HepG2 (cell line): ENCODE results near the gene CDY2A. TPM values are rescaled to one million over a fixed set of nuclear protein-coding genes. Genes with fewer than 3 reads are reported as not detected.
"Not testable (repeated sequence)": the region's sequence is repeated elsewhere in the genome, so short reads cannot be mapped to it uniquely, and the experiment has no call there.

Experiments
- ATAC-seq: fragments of 200-7000 bp; cut with Tn5 transposase; 3 replicates; pipeline ENCODE4 v1.9.1; 2020; ENCODE audit warnings: mild to moderate bottlenecking, moderate library complexity
- Bru-seq: library from RNA; stranded (reverse); fragments of 400-500 nt; gene quantifications from one replicate; lab custom pipeline; 2021; lab: Mats Ljungman, UMichigan
- BruChase-seq, 2 experiments: library from RNA; stranded (reverse); fragments of 400-500 nt; gene quantifications; one replicate each; lab custom pipeline; 2021; lab: Mats Ljungman, UMichigan
- BruUV-seq: library from RNA; stranded (reverse); fragments of 400-500 nt; replicated peaks from 2 replicates; lab custom pipeline; 2021; lab: Mats Ljungman, UMichigan
- CTCF ChIA-PET: fragments of 300-600 bp; formaldehyde crosslinking; extraction: SDS; loops from one replicate; lab custom pipeline; 2021; ENCODE audit warnings: low total read pairs, inconsistent platforms, low intra/inter-chr PET ratio; lab: Yijun Ruan, JAX
- POLR2A ChIA-PET: fragments of 350-600 bp; sonication (Branson Sonifier 250); formaldehyde crosslinking; loops from one replicate; lab custom pipeline; 2020; ENCODE audit warnings: antibody characterized with exemption, inconsistent platforms; lab: Yijun Ruan, JAX
- DNase-seq: peaks from one replicate; pipeline ENCODE4 v3.0.0-alpha.2; 2015; ENCODE audit warnings: low spot score
- FAIRE-seq: peaks from 3 replicates; lab custom pipeline; 2011; peaks lifted over from hg19 to GRCh38; lab: Jason Lieb, UNC
- H2AFZ ChIP-seq: one replicate; pipeline ENCODE4 v1.6.1; 2011; ENCODE audit warnings: low read length, inconsistent platforms
- H3K27ac ChIP-seq: fragments of 300-600 bp; 3 replicates; pipeline ENCODE4 v1.8.0; 2011; ENCODE audit warnings: mixed run types, mild to moderate bottlenecking, mixed read lengths, low read length, inconsistent platforms; ENCODE audit not compliant: insufficient read depth; ENCODE audit errors: extremely low read length
- H3K27me3 ChIP-seq, 2 experiments: fragments of 200-600 bp in 1 of 2; 2 replicates in 1 of 2; 3 replicates in 1 of 2; pipeline versions ENCODE4 v1.6.0 to v1.8.0; 2011; ENCODE audit warnings: low read length in 2 of 2, mild to moderate bottlenecking in 2 of 2, moderate library complexity in 2 of 2, inconsistent platforms in 1 of 2; ENCODE audit not compliant: insufficient read depth in 2 of 2, control insufficient read depth in 1 of 2
- H3K36me3 ChIP-seq, 2 experiments: fragments of 200-600 bp in 1 of 2; replicated peaks in 1 of 2; 2 replicates in 1 of 2; 3 replicates in 1 of 2; pipeline versions ENCODE4 v1.5.1 to v1.8.0; 2011; ENCODE audit warnings: low read length in 2 of 2, inconsistent platforms in 1 of 2; ENCODE audit not compliant: insufficient read depth in 2 of 2, control insufficient read depth in 1 of 2
- H3K4me1 ChIP-seq: 2 replicates; pipeline ENCODE4 v1.5.1; 2012; ENCODE audit warnings: low read length, inconsistent platforms; ENCODE audit not compliant: insufficient read depth
- H3K4me2 ChIP-seq: 2 replicates; pipeline ENCODE4 v1.6.0; 2011; ENCODE audit warnings: low read depth, low read length, inconsistent platforms
- H3K4me3 ChIP-seq, 3 experiments: fragments of 200-600 bp in 1 of 3; sonication (generic), shearing (Covaris generic) in 1 of 3; replicated peaks in 1 of 3; 2 replicates each; pipeline ENCODE4 v1.5.1; 2011 to 2016; ENCODE audit warnings: low read length in 3 of 3, inconsistent platforms in 2 of 3, low read depth in 2 of 3, mild to moderate bottlenecking in 2 of 3, control low read depth in 1 of 3, mixed read lengths in 1 of 3; ENCODE audit not compliant: insufficient read depth in 1 of 3
- H3K79me2 ChIP-seq: one replicate; pipeline ENCODE4 v1.6.1; 2011; ENCODE audit warnings: low read length, inconsistent platforms; ENCODE audit not compliant: insufficient read depth
- H3K9ac ChIP-seq: 2 replicates; pipeline ENCODE4 v1.6.0; 2011; ENCODE audit warnings: mild to moderate bottlenecking, low read depth, low read length, inconsistent platforms; ENCODE audit not compliant: insufficient read depth
- H3K9me3 ChIP-seq: 2 replicates; pipeline ENCODE4 v1.5.1; 2012; ENCODE audit warnings: mild to moderate bottlenecking, low read length
- H4K20me1 ChIP-seq: 2 replicates; pipeline ENCODE4 v1.6.0; 2011; ENCODE audit warnings: inconsistent platforms, mild to moderate bottlenecking, low read length, moderate library complexity; ENCODE audit not compliant: insufficient read depth
- WGBS: methylation state at CpG from one replicate; pipeline ENCODE4 v1.1.6; 2017; ENCODE audit warnings: low lambda C conversion rate; 5-methylcytosine and 5-hydroxymethylcytosine counted together
- in situ Hi-C: cut with HindIII; loops from 2 replicates; pipeline ENCODE4 v1.10.0; 2017; ENCODE audit warnings: low pct_unique_long_range_greater_than_20kb; ENCODE audit not compliant: extremely low pct_ligation_motif_present
- intact Hi-C: fragments of 100-400 bp; cut with micrococcal nuclease; formaldehyde crosslinking; loops from one replicate; pipeline ENCODE4 v1.10.0; 2022; ENCODE audit not compliant: unreplicated experiment
- long read RNA-seq, 2 experiments: library from RNA in 1 of 2; library from polyadenylated mRNA in 1 of 2; stranded (forward) in 1 of 2; unstranded in 1 of 2; transcript quantifications; one replicate each; pipeline ENCODE4 v2.0.0, GENCODE V29; 2019 to 2022
- polyA minus RNA-seq, 3 experiments: library from RNA; depleted of rRNA, polyadenylated mRNA; stranded (reverse); fragments of >200 nt; gene quantifications; 2 replicates each; pipeline ENCODE4 v1.2.3, GENCODE V29; 2011; ENCODE audit warnings: low replicate concordance in 1 of 3
- polyA plus RNA-seq, 8 experiments: library from polyadenylated mRNA; depleted of rRNA in 3 of 8; stranded (reverse) in 7 of 8; unstranded in 1 of 8; fragments of >200 nt; fragmentation: Illumina TruSeq in 4 of 8; extraction: Trizol in 4 of 8; gene quantifications; 2 replicates each; pipeline versions ENCODE4 v1.2.1 to v1.2.3, GENCODE V29; 2011 to 2016; ENCODE audit warnings: low read depth in 4 of 8, missing spikeins in 1 of 8, mixed read lengths in 1 of 8; ENCODE audit not compliant: insufficient read depth in 1 of 8
- total RNA-seq, 5 experiments: library from RNA; depleted of rRNA; stranded (reverse); fragments of >200 nt; fragmentation: Illumina TruSeq; extraction: Trizol; gene quantifications; 2 replicates each; pipeline ENCODE4 v1.2.3, GENCODE V29; 2016; ENCODE audit warnings: low read depth in 1 of 5

CDY2A gene, protein sequence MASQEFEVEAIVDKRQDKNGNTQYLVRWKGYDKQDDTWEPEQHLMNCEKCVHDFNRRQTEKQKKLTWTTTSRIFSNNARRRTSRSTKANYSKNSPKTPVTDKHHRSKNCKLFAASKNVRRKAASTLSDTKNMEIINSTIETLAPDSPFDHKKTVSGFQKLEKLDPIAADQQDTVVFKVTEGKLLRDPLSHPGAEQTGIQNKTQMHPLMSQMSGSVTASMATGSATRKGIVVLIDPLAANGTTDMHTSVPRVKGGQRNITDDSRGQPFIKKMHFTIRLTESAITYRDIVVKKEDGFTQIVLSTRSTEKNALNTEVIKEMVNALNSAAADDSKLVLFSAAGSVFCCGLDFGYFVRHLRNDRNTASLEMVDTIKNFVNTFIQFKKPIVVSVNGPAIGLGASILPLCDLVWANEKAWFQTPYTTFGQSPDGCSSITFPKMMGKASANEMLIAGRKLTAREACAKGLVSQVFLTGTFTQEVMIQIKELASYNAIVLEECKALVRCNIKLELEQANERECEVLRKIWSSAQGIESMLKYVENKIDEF
- total RNA-seq (2016; rRNA removed; fragmentation: Illumina TruSeq; extraction: Trizol) (not detected in 2 replicates), polyA plus RNA-seq (2011; rRNA removed) (not detected in 2 replicates), polyA minus RNA-seq (2011; rRNA and poly(A)+ RNA removed; ENCODE audit: low replicate concordance) (not detected in 2 replicates), Bru-seq, nascent RNA (not detected), BruChase-seq, experiment 1, labeled RNA remaining after a 6-hour chase (not detected), BruChase-seq, experiment 2, labeled RNA remaining after a 2-hour chase (not detected)
- not detected in 2 replicates for total RNA-seq (2016; cell fraction: cytosol; rRNA removed; fragmentation: Illumina TruSeq; extraction: Trizol; ENCODE audit: low read depth)
- not detected in 2 replicates for total RNA-seq (2016; cell fraction: insoluble cytoplasmic fraction; rRNA removed; fragmentation: Illumina TruSeq; extraction: Trizol)
- not detected in 2 replicates for total RNA-seq (2016; cell fraction: membrane; rRNA removed; fragmentation: Illumina TruSeq; extraction: Trizol)
- total RNA-seq (2016; cell fraction: nucleus; rRNA removed; fragmentation: Illumina TruSeq; extraction: Trizol) = not detected in 2 replicates
- not detected in 2 replicates for polyA plus RNA-seq (2011; cell fraction: cytosol; rRNA removed)
- not detected in 2 replicates for polyA plus RNA-seq (2011; cell fraction: nucleus; rRNA removed)
- not detected in 2 replicates for polyA plus RNA-seq (2012)
- polyA plus RNA-seq (2016; cell fraction: cytosol; fragmentation: Illumina TruSeq; extraction: Trizol; ENCODE audit: low read depth) = not detected in 2 replicates
- polyA plus RNA-seq (2016; cell fraction: insoluble cytoplasmic fraction; fragmentation: Illumina TruSeq; extraction: Trizol; ENCODE audit: low read depth) = not detected in 2 replicates
- polyA plus RNA-seq (2016; cell fraction: membrane; fragmentation: Illumina TruSeq; extraction: Trizol; ENCODE audit: low read depth) = not detected in 2 replicates
- not detected in 2 replicates for polyA plus RNA-seq (2016; cell fraction: nucleus; fragmentation: Illumina TruSeq; extraction: Trizol; ENCODE audit: insufficient read depth, low read depth)
- not detected in 2 replicates for polyA minus RNA-seq (2011; cell fraction: cytosol; rRNA and poly(A)+ RNA removed)
- polyA minus RNA-seq (2011; cell fraction: nucleus; rRNA and poly(A)+ RNA removed) = not detected in 2 replicates
- long read RNA-seq, experiment 1 = 0 reads
- long read RNA-seq, experiment 2 = 0 reads

DNA sequence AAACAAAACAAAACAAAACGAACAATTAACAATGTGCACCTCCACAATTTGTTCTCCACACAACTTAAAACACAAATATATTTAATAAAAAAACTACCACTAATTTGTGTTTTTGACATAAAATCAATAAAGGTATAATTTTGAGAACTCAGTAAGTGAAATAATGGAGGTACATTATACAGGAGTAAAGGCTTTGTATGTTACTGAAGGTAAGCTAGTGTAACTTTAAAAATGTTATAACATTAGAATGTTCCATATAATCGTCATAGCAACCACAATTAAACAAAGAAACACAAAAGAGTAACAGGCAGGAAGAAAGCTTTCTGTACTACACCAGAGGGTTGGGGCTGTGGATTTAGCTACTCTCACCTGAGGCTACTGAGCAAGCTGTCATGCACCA lies at the start of gene CDY2A:
CDY2A (plus strand) TSS at position 301 of the 400 bp plus-strand sequence. CDS start 328 bp downstream, outside the sequence.
- H2AFZ ChIP-seq, H3K79me2 ChIP-seq, H4K20me1 ChIP-seq, H3K4me3 ChIP-seq, intact Hi-C loops, H3K27ac ChIP-seq, H3K4me1 ChIP-seq, H3K4me2 ChIP-seq, CTCF ChIA-PET, H3K9me3 ChIP-seq, DNase-seq, H3K36me3 ChIP-seq, in situ Hi-C loops, BruUV-seq, H3K9ac ChIP-seq, H3K27me3 ChIP-seq, FAIRE-seq, ATAC-seq, POLR2A ChIA-PET: not testable (repeated sequence)
- WGBS = no CpG with 5 or more reads among the region's 2 CpGs

DNA sequence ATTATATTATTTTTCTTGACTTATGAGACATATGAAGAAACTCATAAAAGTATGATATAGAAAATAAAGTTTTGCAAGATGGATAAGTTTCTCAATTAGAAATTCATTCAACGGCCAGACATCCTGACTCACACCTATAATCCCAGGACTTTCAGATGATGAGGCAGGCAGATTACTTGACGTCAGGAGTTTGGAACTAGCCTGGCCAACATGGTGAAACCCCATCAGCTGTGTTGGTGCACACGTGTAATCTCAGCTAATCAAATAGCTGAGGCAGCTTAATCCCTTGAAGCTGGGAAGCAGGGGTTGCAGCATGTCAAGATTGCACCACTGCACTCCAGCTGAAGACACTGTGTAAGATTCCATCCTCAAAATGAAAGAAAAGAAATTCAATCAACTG lies 28.0 kb upstream of the CDY2A start:
- H3K27ac ChIP-seq, H2AFZ ChIP-seq, POLR2A ChIA-PET, intact Hi-C loops, H3K9me3 ChIP-seq, in situ Hi-C loops, BruUV-seq, H4K20me1 ChIP-seq, H3K36me3 ChIP-seq, ATAC-seq, H3K4me2 ChIP-seq, H3K9ac ChIP-seq, DNase-seq, H3K27me3 ChIP-seq, H3K4me1 ChIP-seq, H3K4me3 ChIP-seq, FAIRE-seq, H3K79me2 ChIP-seq, CTCF ChIA-PET: not testable (repeated sequence)
- no CpG with 5 or more reads among the region's 3 CpGs for WGBS

DNA sequence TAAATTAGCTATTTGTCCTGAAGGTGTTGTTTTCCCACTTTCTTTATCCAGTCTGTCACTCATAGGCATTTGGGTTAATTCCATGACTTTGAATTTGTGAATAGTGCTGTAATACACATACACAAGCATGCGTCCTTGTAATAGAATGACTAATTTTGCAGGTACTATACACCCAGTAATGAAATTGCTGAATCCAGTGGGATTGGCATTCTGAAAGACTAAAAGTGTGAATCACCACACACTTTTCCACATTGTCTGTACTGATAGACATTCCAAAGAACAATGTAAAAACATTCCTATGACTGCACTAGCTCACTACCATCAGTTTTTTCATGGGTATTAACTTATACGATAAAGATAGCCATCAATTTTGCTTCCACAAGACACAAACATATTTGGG lies 27.3 kb upstream of the CDY2A start:
- H3K4me3 ChIP-seq, BruUV-seq, H4K20me1 ChIP-seq, ATAC-seq, FAIRE-seq, H3K4me1 ChIP-seq, DNase-seq, H3K9me3 ChIP-seq, H2AFZ ChIP-seq, H3K27me3 ChIP-seq, H3K9ac ChIP-seq, H3K4me2 ChIP-seq, POLR2A ChIA-PET, in situ Hi-C loops, H3K27ac ChIP-seq, H3K79me2 ChIP-seq, H3K36me3 ChIP-seq, CTCF ChIA-PET, intact Hi-C loops: not testable (repeated sequence)
- no CpG with 5 or more reads among the region's 2 CpGs for WGBS
